K562 (cell line): ENCODE data around the gene HUNK.

ENCODE experiments used
- BACH1 ChIP-seq: fragments of 200-800 bp; sonication (Bioruptor generic); IDR thresholded peaks from 2 replicates; pipeline ENCODE4 v1.6.1; 2016; ENCODE audit warnings: missing genetic modification characterization, missing compliant biosample characterization
- BCL6 ChIP-seq: fragments of 250-450 bp; sonication (Bioruptor Pico); IDR thresholded peaks from 2 replicates; pipeline ENCODE4 v1.4.0; 2020
- EZH2 ChIP-seq: IDR thresholded peaks from 2 replicates; pipeline ENCODE4 v1.6.1; 2012; ENCODE audit warnings: low read depth, mild to moderate bottlenecking, inconsistent platforms, low read length, borderline replicate concordance
- GTF2F1 ChIP-seq: IDR thresholded peaks from 2 replicates; pipeline ENCODE4 v1.6.1; 2011; ENCODE audit warnings: low read depth, low read length, improper control_type of control experiment
- HMGN3 ChIP-seq: IDR thresholded peaks from 2 replicates; pipeline ENCODE4 v1.6.1; 2011; ENCODE audit warnings: borderline replicate concordance, low read depth, mild to moderate bottlenecking, mixed read lengths, low read length; ENCODE audit not compliant: insufficient read length; ENCODE audit errors: extremely low read depth
- POLR2A ChIP-seq: fragments of 450-650 bp; conservative IDR thresholded peaks from 2 replicates; pipeline ENCODE4 v1.6.1; 2016
- ZBTB49 ChIP-seq: sonication (generic); formaldehyde crosslinking; IDR thresholded peaks from 2 replicates; pipeline ENCODE4 v1.8.0; 2022; ENCODE audit warnings: missing genetic modification reagents, mild to moderate bottlenecking, borderline replicate concordance
- TF ChIP-seq, protein P1 (sequence below), 3 experiments: IDR thresholded peaks in 2 of 3; conservative IDR thresholded peaks in 1 of 3; 2 replicates each; pipeline ENCODE4 v1.5.1; 2011 to 2012; ENCODE audit warnings: low read length in 3 of 3, mild to moderate bottlenecking in 3 of 3, control low read depth in 2 of 3, improper control_type of control experiment in 1 of 3, inconsistent platforms in 1 of 3, low read depth in 1 of 3, mixed read lengths in 1 of 3, moderate library complexity in 1 of 3; ENCODE audit not compliant: insufficient read depth in 2 of 3
- TF ChIP-seq, protein P2 (sequence below): fragments of 250-450 bp; sonication (Bioruptor Pico); IDR thresholded peaks from 2 replicates; pipeline ENCODE4 v1.4.0; 2020; ENCODE audit warnings: mild to moderate bottlenecking

GRCh38 chr21:31900121-31900895 lies 27.5 kb downstream of the HUNK start:
- TF ChIP-seq, protein P1, sequence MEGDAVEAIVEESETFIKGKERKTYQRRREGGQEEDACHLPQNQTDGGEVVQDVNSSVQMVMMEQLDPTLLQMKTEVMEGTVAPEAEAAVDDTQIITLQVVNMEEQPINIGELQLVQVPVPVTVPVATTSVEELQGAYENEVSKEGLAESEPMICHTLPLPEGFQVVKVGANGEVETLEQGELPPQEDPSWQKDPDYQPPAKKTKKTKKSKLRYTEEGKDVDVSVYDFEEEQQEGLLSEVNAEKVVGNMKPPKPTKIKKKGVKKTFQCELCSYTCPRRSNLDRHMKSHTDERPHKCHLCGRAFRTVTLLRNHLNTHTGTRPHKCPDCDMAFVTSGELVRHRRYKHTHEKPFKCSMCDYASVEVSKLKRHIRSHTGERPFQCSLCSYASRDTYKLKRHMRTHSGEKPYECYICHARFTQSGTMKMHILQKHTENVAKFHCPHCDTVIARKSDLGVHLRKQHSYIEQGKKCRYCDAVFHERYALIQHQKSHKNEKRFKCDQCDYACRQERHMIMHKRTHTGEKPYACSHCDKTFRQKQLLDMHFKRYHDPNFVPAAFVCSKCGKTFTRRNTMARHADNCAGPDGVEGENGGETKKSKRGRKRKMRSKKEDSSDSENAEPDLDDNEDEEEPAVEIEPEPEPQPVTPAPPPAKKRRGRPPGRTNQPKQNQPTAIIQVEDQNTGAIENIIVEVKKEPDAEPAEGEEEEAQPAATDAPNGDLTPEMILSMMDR (IDR thresholded peaks at IDR 0.05 in 2 of 3, conservative IDR thresholded peaks at IDR 0.05 in 1 of 3; ENCODE audit: insufficient read depth in 2 of 3, low read depth in 1 of 3, low read length in 3 of 3): no peak
- TF ChIP-seq ZBTB49 (CRISPR knock-in tag): no peak
- no peak for TF ChIP-seq HMGN3
- TF ChIP-seq POLR2A: no peak
- TF ChIP-seq, protein P2, sequence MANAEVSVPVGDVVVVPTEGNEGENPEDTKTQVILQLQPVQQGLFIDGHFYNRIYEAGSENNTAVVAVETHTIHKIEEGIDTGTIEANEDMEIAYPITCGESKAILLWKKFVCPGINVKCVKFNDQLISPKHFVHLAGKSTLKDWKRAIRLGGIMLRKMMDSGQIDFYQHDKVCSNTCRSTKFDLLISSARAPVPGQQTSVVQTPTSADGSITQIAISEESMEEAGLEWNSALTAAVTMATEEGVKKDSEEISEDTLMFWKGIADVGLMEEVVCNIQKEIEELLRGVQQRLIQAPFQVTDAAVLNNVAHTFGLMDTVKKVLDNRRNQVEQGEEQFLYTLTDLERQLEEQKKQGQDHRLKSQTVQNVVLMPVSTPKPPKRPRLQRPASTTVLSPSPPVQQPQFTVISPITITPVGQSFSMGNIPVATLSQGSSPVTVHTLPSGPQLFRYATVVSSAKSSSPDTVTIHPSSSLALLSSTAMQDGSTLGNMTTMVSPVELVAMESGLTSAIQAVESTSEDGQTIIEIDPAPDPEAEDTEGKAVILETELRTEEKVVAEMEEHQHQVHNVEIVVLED (CRISPR knock-in tag): no peak
- no peak for TF ChIP-seq BCL6 (CRISPR knock-in tag)
- TF ChIP-seq BACH1 (tag): no peak
- no peak for TF ChIP-seq EZH2
- no peak for TF ChIP-seq GTF2F1
